Left renal cortex interstitium (tissue), 4 donors: ENCODE results near the gene MBD3L3. TPM values are rescaled to one million over a fixed set of nuclear protein-coding genes. Genes with fewer than 3 reads are reported as not detected.
"Not testable (repeated sequence)": the region's sequence is repeated elsewhere in the genome, so short reads cannot be mapped to it uniquely, and the experiment has no call there.

Source experiments
- DNase-seq, 4 donors: peaks; one replicate each; pipeline ENCODE4 v3.0.0-alpha.2; 2013; ENCODE audit warnings: low read depth in 4 of 4, low spot score in 2 of 4, missing footprints in 1 of 4
- polyA plus RNA-seq, 4 donors: library from polyadenylated mRNA; unstranded; fragments of 120-200 nt; gene quantifications; one replicate each; pipeline ENCODE4 v1.2.1, GENCODE V29; 2013; ENCODE audit not compliant: insufficient read length in 4 of 4

MBD3L3 gene
- polyA plus RNA-seq, 4 donors = not detected

DNA sequence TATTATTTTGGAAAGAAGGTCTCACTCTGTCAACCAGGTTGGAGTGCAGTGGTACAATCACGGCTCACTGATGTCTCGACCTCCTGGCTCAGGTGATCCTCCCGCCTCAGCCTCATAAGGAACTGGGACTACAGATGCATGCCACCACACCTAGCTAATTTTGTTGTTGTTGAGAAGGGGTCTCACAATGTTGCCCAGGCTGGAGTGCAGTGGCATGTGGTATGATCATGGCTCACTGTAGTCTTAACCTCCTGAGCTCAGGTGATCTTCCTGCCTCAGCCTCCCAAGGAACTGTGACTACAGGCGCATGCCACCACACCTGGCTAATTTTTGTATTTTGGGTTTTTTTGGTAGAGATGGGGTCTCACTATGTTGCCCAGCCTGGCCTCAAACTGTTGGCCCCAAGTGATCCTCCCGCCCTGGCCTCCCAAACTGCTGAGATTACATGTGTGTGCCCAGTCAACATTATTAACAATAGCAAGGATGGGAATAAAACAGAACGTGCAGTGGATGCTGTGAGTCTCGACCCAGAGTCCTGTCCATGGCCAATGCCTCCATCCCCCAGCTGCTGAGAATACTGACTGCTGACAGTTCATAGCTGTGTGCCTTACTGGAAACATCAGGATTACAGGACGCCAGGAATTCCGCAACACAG is 5.4 kb upstream of the MBD3L3 start:
- DNase-seq = no peak

DNA sequence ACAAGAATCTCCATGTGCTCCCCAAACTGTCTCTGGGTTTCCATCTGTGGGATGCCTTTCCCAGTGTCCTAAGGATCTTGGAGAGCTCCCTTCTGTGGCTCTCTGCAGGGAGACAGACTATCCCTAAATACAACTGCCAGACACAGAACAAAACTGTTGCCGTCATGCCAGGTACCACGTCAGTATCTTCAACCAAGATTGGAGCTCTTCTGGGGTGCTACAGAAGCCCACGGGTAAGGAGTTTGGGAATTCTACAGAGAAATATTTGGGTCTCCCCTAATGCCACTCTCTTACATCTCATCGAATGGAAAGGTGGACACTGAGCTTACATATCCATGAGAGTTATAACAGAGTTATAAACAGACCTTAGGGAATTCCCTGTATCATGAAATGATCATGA is 4.9 kb upstream of the MBD3L3 start:
- DNase-seq = no peak

DNA sequence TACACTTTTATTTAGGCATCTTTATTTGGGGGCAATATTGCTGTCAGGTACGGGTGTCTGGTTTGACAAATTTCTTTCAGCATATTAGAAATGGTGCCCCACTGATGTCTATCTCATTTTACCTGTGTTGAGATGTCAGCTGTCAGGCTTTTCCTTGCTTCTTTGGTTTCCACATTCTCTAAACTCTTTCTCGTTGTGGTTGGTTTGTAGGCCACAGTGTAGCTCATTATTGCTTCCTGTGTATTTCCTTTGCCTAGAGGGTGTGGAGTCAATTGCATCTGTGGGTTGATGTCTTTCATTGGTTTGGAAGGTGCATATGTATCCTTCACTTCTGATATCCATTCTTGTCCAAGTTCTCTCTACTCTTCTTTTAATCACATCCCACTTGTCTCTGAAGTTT is 1.5 kb upstream of the MBD3L3 start:
- DNase-seq = not testable (repeated sequence)

DNA sequence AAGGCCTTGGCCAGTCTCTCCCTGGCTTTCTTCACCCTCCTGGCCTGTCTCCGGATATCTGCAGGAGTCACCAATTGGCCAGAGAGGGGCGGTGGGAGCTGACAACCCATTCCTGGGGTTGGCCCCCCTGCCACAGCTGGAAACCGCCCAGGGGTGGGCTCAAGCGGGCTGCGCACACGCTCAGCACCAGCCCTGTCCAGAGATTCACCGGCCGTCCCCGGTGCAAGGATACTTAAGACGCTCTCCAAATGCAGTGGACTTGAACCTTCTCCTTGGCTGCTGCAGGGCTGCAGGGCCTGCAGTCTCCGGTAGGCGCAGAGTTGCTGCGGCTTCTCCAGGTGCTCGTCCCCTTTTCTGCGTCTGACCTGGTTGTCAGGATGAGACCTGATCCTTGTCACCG is 2.1 kb downstream of the MBD3L3 start:
- not testable (repeated sequence) for DNase-seq

DNA sequence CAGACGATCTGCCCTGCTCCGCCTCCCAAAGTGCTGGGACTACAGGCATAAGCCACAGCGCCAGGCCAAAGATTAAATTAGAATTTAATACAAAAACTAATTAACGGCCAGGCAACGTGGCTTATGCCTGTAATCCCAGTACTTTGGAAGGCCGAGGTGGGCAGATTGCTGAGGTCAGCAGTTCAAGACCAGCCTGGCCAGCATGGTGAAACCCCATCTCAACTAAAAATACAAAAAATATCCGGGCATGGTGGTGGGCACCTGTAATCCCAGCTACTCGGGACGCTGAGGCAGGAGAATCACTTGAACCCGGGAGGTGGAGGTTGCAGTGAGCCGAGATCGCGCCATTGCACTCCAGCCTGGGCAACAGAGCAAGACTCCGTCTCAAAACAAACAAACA is 2.8 kb downstream of the MBD3L3 start:
- DNase-seq = not testable (repeated sequence)

DNA sequence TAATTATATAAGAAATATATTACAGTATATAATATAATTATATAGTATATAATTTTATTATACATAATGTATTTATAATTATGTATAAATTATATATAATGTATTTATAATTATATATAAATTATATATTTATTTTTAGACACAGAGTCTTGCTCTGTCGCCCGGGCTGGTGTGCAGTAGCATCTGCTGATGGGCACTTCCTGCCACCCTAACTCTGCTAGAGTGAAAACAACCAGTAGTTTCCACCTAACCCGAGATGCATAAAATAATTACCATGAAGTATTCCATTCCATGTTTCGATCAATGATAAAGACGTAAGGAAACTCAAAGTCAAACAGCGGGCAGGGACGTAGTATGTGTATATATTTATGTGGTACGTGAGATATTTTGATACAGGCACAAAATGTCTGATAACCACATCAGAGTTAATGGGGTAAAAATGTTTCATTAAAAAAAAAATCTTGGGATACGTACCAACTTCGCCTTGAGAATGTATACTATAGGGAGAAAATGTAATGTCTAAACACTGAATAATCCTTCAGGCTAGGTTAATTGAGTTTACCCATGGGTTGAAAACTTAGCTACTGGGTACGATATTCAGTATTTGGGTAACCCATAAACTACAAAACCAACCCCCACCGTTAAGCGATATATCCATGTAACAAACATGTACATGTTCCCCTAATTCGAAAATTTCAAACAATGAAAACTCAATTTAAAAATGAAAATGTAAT is 3.7 kb downstream of the MBD3L3 start:
- DNase-seq = not testable (repeated sequence)

DNA sequence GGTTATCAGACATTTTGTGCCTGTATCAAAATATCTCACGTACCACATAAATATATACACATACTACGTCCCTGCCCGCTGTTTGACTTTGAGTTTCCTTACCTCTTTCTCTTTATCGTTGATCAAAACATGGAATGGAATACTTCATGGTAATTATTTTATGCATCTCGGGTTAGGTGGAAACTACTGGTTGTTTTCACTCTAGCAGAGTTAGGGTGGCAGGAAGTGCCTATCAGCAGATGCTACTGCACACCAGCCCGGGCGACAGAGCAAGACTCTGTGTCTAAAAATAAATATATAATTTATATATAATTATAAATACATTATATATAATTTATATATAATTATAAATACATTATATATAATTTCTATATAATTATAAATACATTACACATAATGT is 5.6 kb downstream of the MBD3L3 start:
- DNase-seq = not testable (repeated sequence)

DNA sequence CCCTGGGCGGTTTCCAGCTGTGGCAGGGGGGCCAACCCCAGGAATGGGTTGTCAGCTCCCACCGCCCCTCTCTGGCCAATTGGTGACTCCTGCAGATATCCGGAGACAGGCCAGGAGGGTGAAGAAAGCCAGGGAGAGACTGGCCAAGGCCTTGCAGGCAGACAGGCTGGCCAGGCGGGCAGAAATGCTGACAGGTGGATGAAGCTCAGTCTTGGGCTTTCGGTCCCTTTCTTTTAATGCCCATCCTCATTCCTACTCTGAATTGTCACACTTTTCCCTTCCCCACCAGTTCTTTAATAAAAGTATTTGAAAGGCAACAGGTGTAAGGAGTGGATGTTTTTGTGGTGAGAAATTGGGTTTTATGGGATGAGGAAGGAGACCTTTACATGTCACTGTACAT is 7.1 kb downstream of the MBD3L3 start:
- not testable (repeated sequence) for DNase-seq

DNA sequence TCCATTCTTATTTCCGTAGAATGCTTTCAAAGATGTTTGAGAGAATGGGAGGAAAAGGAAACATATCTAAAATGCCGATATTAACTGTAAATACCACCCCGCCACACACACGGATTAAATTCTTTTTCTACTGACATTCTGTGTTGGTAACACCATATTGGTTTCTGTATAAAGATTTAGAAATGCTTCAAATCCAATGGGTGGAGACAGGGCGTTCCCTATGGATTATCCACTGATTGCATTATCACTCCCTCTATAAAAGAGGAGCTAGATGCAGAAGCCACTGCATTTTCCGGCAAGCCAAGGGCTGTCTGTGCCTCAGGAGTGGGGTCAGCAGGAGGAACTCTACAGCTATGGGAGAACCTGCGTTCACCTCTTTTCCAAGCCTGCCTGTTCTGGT is 9.5 kb downstream of the MBD3L3 start, which contains the start of gene MBD3L2:
MBD3L2 (plus strand) TSS at position 301 of the 400 bp plus-strand sequence; CDS start at position 354, 53 bp downstream.
- DNase-seq = not testable (repeated sequence)

DNA sequence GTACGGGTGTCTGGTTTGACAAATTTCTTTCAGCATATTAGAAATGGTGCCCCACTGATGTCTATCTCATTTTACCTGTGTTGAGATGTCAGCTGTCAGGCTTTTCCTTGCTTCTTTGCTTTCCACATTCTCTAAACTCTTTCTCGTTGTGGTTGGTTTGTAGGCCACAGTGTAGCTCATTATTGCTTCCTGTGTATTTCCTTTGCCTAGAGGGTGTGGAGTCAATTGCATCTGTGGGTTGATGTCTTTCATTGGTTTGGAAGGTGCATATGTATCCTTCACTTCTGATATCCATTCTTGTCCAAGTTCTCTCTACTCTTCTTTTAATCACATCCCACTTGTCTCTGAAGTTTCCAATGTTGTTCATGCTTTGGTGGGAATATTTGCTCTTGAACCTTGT is 16.9 kb downstream of the MBD3L3 start:
- DNase-seq = not testable (repeated sequence)

DNA sequence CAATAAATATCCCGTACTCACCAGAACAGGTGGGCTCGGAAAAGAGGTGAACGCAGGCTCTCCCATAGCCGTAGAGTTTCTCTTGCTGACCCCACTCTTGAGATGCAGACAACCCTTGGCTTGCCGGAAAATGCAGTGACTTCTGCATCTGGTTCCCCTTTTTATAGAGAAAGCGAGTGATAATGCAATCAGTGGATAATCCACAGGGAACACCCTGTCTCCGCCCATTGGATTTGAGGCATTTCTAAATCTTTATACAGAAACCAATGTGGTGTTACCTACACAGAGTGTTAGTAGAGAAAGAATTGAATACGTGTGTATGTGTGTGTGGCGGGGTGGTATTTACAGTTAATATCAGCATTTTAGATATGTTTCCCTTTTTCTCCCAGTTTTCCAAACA is 18.4 kb downstream of the MBD3L3 start, which contains the start of gene MBD3L4:
MBD3L4 (minus strand) TSS at position 101 of the 400 bp plus-strand sequence; CDS start at position 66, 35 bp downstream.
- not testable (repeated sequence) for DNase-seq

DNA sequence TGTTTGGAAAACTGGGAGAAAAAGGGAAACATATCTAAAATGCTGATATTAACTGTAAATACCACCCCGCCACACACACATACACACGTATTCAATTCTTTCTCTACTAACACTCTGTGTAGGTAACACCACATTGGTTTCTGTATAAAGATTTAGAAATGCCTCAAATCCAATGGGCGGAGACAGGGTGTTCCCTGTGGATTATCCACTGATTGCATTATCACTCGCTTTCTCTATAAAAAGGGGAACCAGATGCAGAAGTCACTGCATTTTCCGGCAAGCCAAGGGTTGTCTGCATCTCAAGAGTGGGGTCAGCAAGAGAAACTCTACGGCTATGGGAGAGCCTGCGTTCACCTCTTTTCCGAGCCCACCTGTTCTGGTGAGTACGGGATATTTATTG is 28.2 kb downstream of the MBD3L3 start, which contains the start of gene MBD3L5:
MBD3L5 (plus strand) TSS at position 301 of the 400 bp plus-strand sequence; CDS start at position 335, 34 bp downstream.
- DNase-seq = not testable (repeated sequence)

DNA sequence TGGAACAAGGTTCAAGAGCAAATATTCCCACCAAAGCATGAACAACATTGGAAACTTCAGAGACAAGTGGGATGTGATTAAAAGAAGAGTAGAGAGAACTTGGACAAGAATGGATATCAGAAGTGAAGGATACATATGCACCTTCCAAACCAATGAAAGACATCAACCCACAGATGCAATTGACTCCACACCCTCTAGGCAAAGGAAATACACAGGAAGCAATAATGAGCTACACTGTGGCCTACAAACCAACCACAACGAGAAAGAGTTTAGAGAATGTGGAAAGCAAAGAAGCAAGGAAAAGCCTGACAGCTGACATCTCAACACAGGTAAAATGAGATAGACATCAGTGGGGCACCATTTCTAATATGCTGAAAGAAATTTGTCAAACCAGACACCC is 29.7 kb downstream of the MBD3L3 start:
- not testable (repeated sequence) for DNase-seq

DNA sequence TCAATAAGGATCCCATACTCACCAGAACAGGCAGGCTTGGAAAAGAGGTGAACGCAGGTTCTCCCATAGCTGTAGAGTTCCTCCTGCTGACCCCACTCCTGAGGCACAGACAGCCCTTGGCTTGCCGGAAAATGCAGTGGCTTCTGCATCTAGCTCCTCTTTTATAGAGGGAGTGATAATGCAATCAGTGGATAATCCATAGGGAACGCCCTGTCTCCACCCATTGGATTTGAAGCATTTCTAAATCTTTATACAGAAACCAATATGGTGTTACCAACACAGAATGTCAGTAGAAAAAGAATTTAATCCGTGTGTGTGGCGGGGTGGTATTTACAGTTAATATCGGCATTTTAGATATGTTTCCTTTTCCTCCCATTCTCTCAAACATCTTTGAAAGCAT is 37.1 kb downstream of the MBD3L3 start, which contains the start of gene MBD3L2B:
MBD3L2B (minus strand) TSS at position 101 of the 400 bp plus-strand sequence; CDS start at position 67, 34 bp downstream.
- not testable (repeated sequence) for DNase-seq

DNA sequence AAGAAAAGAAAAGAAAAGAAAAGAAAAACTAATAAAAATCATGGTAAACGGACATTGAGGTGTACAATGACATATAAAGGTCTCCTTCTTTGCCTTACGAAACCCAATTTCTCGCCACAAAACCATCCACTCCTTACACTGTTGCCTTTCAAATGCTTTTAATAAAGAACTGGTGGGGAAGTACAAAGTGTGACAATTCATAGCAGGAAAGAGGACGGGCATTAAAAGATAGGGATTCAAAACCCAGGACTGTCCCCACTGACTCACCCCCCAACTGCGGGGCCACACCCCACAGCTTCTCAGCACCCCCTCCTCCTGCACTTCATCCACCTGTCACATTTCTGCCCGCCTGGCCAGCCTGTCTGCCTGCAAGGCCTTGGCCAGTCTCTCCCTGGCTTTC is 39.6 kb downstream of the MBD3L3 start:
- no peak for DNase-seq

DNA sequence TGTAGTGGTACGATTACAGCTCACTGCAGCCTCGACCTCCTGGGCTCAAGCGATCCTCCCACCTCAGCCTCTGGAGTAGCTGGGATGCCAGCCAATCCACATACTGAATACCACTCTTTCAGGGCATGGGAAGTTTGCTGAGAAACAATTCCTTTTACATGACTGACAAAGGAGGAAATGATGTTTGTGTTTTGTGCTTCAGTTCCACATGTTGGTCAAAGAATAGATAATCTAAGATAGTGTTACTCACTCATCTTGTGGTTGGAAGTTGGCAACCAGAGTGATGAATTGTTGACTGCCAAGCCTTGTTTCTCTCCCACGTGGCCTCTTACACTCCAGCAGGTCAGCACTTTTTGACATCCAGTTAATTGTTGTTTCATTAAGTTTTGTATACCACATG is 44.8 kb downstream of the MBD3L3 start:
- no peak for DNase-seq

DNA sequence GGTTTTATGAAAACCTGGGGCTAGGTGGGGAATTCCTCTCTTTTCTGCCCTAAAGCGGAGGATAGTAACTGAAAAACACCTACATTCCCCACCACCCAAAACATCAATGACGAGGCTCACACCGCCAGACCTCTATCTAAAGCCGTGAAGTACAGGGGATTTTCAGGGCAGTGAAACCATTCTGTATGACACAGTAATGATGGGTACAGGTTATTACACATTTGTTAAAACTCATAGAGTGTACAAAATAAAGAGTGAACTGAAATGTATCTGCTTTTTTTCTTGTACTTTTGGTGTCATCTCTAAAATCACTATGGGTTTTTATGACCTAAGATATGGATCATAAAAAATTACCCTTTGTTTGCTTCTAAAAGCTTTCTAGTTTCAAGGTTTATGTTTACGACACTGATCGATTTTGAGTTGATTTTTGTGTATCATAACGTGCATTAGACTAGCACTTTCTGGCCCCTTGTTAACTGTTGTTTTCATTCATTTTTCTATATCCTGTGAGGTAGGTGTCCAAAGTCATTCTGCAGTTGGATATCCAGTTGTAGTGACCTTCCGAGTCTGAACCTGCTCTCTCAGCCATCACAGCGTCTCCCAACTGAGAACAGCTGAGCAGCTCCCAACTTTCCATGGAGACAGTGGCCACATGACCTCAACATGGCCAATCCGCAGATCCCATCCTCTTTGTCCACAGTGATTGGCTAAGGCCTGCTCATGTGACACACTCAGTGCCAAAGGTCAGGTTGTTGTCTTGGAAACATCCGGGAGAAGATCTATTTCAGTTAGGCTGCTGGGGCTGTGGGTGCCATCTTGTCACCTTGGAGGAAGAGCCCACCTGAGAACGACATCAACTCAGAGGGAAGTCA is 47.5 kb downstream of the MBD3L3 start:
- no peak for DNase-seq

DNA sequence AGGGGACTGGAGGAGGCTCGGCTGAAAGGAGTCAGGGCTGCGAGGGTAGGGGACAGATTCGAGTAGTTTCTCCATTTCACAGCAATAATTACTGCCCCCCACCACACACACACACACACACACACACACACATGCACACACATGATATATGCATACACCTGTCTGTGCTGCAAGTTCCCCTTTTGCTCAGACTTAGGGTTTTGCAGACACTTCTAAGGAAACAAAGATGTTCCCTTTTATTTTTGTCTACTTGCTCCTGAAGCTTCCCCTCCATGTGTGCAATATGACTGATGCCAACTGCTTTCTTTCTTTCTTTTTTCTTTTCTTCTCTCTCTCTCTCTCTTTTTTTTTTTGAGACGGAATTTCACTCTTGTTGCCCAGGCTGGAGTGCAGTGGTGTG is 50.6 kb downstream of the MBD3L3 start:
- no peak for DNase-seq
